HCT116 (cell line): ENCODE measurements around the gene SIK3. TPM values are rescaled to one million over a fixed set of nuclear protein-coding genes. Genes with fewer than 3 reads are reported as not detected.

Experiments used
- ATAC-seq: fragments of 200-7000 bp; cut with Tn5 transposase; 2 replicates; pipeline ENCODE4 v1.9.1; 2020; ENCODE audit warnings: mild to moderate bottlenecking, moderate library complexity
- BruUV-seq: library from RNA; stranded (reverse); fragments of 400-500 nt; replicated peaks from 2 replicates; lab custom pipeline; 2021; lab: Mats Ljungman, UMichigan
- CTCF ChIA-PET: fragments of 300-600 bp; sonication (Branson Sonifier 250); formaldehyde crosslinking; loops from one replicate; lab custom pipeline; 2021; ENCODE audit warnings: antibody characterized with exemption; lab: Charles Lee
- POLR2A ChIA-PET: fragments of 300-600, 350-600 bp; sonication (Branson Sonifier 250); formaldehyde crosslinking; loops from one replicate; lab custom pipeline; 2021; ENCODE audit warnings: antibody characterized with exemption; lab: Charles Lee
- RAD21 ChIA-PET, 2 experiments: fragments of 300-600 bp; sonication (Branson Sonifier 250); formaldehyde crosslinking; loops; one replicate each; lab custom pipeline; 2023; ENCODE audit warnings: low total read pairs in 2 of 2; ENCODE audit not compliant: uncharacterized antibody in 2 of 2, unreplicated experiment in 2 of 2, low non-redundant PET in 1 of 2; lab: Charles Lee
- DNase-seq: peaks from one replicate; pipeline ENCODE4 v3.0.0-alpha.2; 2010; ENCODE audit warnings: low read depth, low spot score
- H2AFZ ChIP-seq: fragments of 200-600 bp; shearing (Covaris generic), sonication (generic); 2 replicates; pipeline ENCODE4 v1.6.1; 2017; ENCODE audit warnings: low read depth, mixed run types, mixed read lengths, antibody characterized with exemption, low read length; ENCODE audit not compliant: poor library complexity, severe bottlenecking
- H3K27ac ChIP-seq: 2 replicates; pipeline ENCODE4 v1.5.1; 2012; ENCODE audit warnings: low read depth, low read length
- H3K27me3 ChIP-seq: fragments of 200-600 bp; sonication (generic); 2 replicates; pipeline ENCODE4 v1.6.1; 2016; ENCODE audit warnings: mixed run types, low read length, mixed read lengths; ENCODE audit not compliant: insufficient read depth
- H3K36me3 ChIP-seq, 2 experiments: fragments of 200-500 bp in 1 of 2; fragments of 200-600 bp in 1 of 2; sonication (Bioruptor generic) in 1 of 2; sonication (generic) in 1 of 2; 2 replicates each; pipeline versions ENCODE4 v1.5.1 to v1.6.1; 2014 to 2016; ENCODE audit warnings: low read length in 2 of 2, inconsistent platforms in 1 of 2, mixed read lengths in 1 of 2, mixed run types in 1 of 2; ENCODE audit not compliant: insufficient read depth in 2 of 2, control insufficient read depth in 1 of 2
- H3K4me1 ChIP-seq, 2 experiments: fragments of 200-600 bp in 1 of 2; sonication (generic) in 1 of 2; 2 replicates each; pipeline versions ENCODE4 v1.5.1 to v1.6.1; 2012 to 2017; ENCODE audit warnings: low read length in 2 of 2, inconsistent platforms in 1 of 2, mild to moderate bottlenecking in 1 of 2, mixed read lengths in 1 of 2, mixed run types in 1 of 2, moderate library complexity in 1 of 2; ENCODE audit not compliant: insufficient read depth in 2 of 2, control insufficient read depth in 1 of 2
- H3K4me2 ChIP-seq: fragments of 200-600 bp; sonication (generic); 2 replicates; pipeline ENCODE4 v1.6.1; 2017; ENCODE audit warnings: mixed run types, low read length, mixed read lengths
- H3K4me3 ChIP-seq, 2 experiments: fragments of 200-600 bp in 1 of 2; sonication (generic) in 1 of 2; replicated peaks in 1 of 2; 2 replicates each; pipeline ENCODE4 v1.5.1; 2011 to 2016; ENCODE audit warnings: low read length in 2 of 2, control low read depth in 1 of 2, low read depth in 1 of 2, mild to moderate bottlenecking in 1 of 2, mixed read lengths in 1 of 2, mixed run types in 1 of 2
- H3K79me2 ChIP-seq: fragments of 200-600 bp; sonication (generic); 2 replicates; pipeline ENCODE4 v1.6.1; 2017; ENCODE audit warnings: mild to moderate bottlenecking, mixed run types, low read length, moderate library complexity, mixed read lengths; ENCODE audit not compliant: insufficient read depth
- H3K9ac ChIP-seq: fragments of 200-600 bp; sonication (generic); 2 replicates; pipeline ENCODE4 v1.6.1; 2016; ENCODE audit warnings: low read length, mixed read lengths
- H3K9me2 ChIP-seq: fragments of 200-600 bp; sonication (generic), shearing (Covaris generic); 2 replicates; pipeline ENCODE4 v1.6.1; 2017; ENCODE audit warnings: mixed run types, mild to moderate bottlenecking, moderate library complexity; ENCODE audit not compliant: insufficient read depth
- H3K9me3 ChIP-seq, 2 experiments: fragments of 200-500 bp in 1 of 2; fragments of 200-600 bp in 1 of 2; sonication (Bioruptor generic) in 1 of 2; sonication (generic) in 1 of 2; 2 replicates each; pipeline ENCODE4 v1.6.1; 2014 to 2017; ENCODE audit warnings: low read length in 2 of 2, mixed read lengths in 2 of 2, inconsistent platforms in 1 of 2, low read depth in 1 of 2, mild to moderate bottlenecking in 1 of 2, mixed run types in 1 of 2, moderate library complexity in 1 of 2; ENCODE audit not compliant: control insufficient read depth in 1 of 2, insufficient read depth in 1 of 2
- H4K20me1 ChIP-seq: fragments of 200-600 bp; sonication (generic), shearing (Covaris generic); 2 replicates; pipeline ENCODE4 v1.6.1; 2017; ENCODE audit warnings: mixed run types, mild to moderate bottlenecking, moderate library complexity; ENCODE audit not compliant: insufficient read depth
- EZH2 ChIP-seq: fragments of 200-600 bp; sonication (generic); IDR thresholded peaks from 2 replicates; pipeline ENCODE4 v1.6.1; 2017; ENCODE audit warnings: antibody characterized with exemption, mixed run types
- EZH2phosphoT487 ChIP-seq: fragments of 200-600 bp; IDR thresholded peaks from 2 replicates; pipeline ENCODE4 v1.6.1; 2018; ENCODE audit warnings: antibody characterized with exemption, borderline replicate concordance
- POLR2A ChIP-seq: IDR thresholded peaks from 2 replicates; pipeline ENCODE4 v1.7.0; 2011; ENCODE audit warnings: borderline replicate concordance; ENCODE audit not compliant: insufficient read depth, insufficient read length; ENCODE audit errors: extremely low read depth
- RAD21 ChIP-seq: IDR thresholded peaks from 2 replicates; pipeline ENCODE4 v1.6.1; 2012; ENCODE audit warnings: low read depth, mild to moderate bottlenecking
- SP1 ChIP-seq: IDR thresholded peaks from 2 replicates; pipeline ENCODE4 v1.6.1; 2012; ENCODE audit warnings: low read depth
- SRF ChIP-seq: IDR thresholded peaks from 2 replicates; pipeline ENCODE4 v1.6.1; 2012; ENCODE audit warnings: low read depth
- TCF7L2 ChIP-seq: IDR thresholded peaks from 2 replicates; pipeline ENCODE4 v1.7.0; 2011; ENCODE audit warnings: borderline replicate concordance, inconsistent platforms; ENCODE audit not compliant: insufficient read depth, insufficient read length; ENCODE audit errors: extremely low read depth
- YY1 ChIP-seq: IDR thresholded peaks from 2 replicates; pipeline ENCODE4 v1.6.1; 2011; ENCODE audit warnings: low read length, low read depth, moderate library complexity, mild to moderate bottlenecking; ENCODE audit not compliant: insufficient replicate concordance; ENCODE audit errors: extremely low read depth
- ZFX ChIP-seq: fragments of 450-650 bp; IDR thresholded peaks from 2 replicates; pipeline ENCODE4 v1.6.1; 2017
- intact Hi-C: fragments of 100-400 bp; cut with micrococcal nuclease; formaldehyde crosslinking; loops from 2 replicates; pipeline ENCODE4 v1.10.0; 2022
- total RNA-seq: library from RNA; stranded (reverse); gene quantifications from one replicate; pipeline ENCODE4 v1.2.1, GENCODE V29; 2021; ENCODE audit not compliant: unreplicated experiment
- TF ChIP-seq, protein P1 (sequence below): IDR thresholded peaks from 2 replicates; pipeline ENCODE4 v1.6.1; 2012
- TF ChIP-seq, protein P2 (sequence below), 3 experiments: fragments of 200-600 bp in 1 of 3; sonication (generic) in 1 of 3; IDR thresholded peaks in 2 of 3; conservative IDR thresholded peaks in 1 of 3; 2 replicates each; pipeline ENCODE4 v1.5.1; 2012 to 2017; ENCODE audit warnings: low read depth in 2 of 3, low read length in 2 of 3, antibody characterized with exemption in 1 of 3, borderline replicate concordance in 1 of 3, control low read depth in 1 of 3, mild to moderate bottlenecking in 1 of 3, mixed read lengths in 1 of 3, mixed run types in 1 of 3, moderate library complexity in 1 of 3; ENCODE audit not compliant: insufficient read depth in 1 of 3
- TF ChIP-seq, protein P3 (sequence below): IDR thresholded peaks from 2 replicates; pipeline ENCODE4 v1.6.1; 2012

The SIK3 gene
- total RNA-seq, 1 experiment from 2014 or later = 21.0 TPM

DNA sequence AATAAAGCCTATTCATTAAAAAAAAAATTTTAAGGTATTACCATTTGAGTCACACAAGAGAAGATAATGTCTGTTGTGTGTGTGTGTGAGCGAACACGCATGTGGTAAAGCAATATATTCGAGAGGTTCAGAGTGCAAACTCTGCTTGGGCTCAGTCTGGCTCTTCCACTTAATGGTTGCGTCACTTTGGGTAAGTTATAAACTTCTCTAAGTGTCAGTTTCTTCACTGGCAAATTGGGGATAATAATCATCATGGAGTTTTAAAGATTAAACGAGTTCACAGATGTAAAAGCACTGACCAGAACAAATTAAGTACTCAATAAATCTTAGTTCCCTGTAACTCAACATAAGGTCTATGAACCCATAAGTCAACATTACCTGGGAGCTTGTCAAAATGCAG, 37.0 kb downstream of the SIK3 start:
- no peaks in the 10 kb centered on the region for H3K9me2 ChIP-seq
- POLR2A ChIA-PET = no interaction called here
- no peak for DNase-seq
- H3K4me1 ChIP-seq = peaks cover 0 to 3% of the 10 kb centered on the region in 2 experiments; a peak in 1 of 4 replicates
- H3K9ac ChIP-seq = no peak overlapping the region
- H2AFZ ChIP-seq = no peak overlapping the region
- H3K27me3 ChIP-seq = no peaks in the 10 kb centered on the region
- no peak overlapping the region for H3K4me2 ChIP-seq
- no peaks in the 10 kb centered on the region for H3K36me3 ChIP-seq
- no peaks in the 10 kb centered on the region for H3K9me3 ChIP-seq
- H3K79me2 ChIP-seq = peaks cover 63% of the 10 kb centered on the region
- H3K27ac ChIP-seq = no peak overlapping the region
- no TSS peak for BruUV-seq
- RAD21 ChIA-PET = no interaction called here
- no peak for ATAC-seq
- intact Hi-C loops = no loop called here
- CTCF ChIA-PET = no interaction called here
- H3K4me3 ChIP-seq = no peak overlapping the region
- no peak for TF ChIP-seq POLR2A
- TF ChIP-seq YY1 = no peak
- TF ChIP-seq SP1 = no peak
- no peak for TF ChIP-seq EZH2phosphoT487
- no peak for TF ChIP-seq SRF
- no peak for TF ChIP-seq TCF7L2
- no peak for TF ChIP-seq EZH2
- TF ChIP-seq RAD21 = no peak
- no peak for TF ChIP-seq ZFX
- TF ChIP-seq, protein P1, sequence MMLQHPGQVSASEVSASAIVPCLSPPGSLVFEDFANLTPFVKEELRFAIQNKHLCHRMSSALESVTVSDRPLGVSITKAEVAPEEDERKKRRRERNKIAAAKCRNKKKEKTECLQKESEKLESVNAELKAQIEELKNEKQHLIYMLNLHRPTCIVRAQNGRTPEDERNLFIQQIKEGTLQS = no peak
- TF ChIP-seq, protein P2, sequence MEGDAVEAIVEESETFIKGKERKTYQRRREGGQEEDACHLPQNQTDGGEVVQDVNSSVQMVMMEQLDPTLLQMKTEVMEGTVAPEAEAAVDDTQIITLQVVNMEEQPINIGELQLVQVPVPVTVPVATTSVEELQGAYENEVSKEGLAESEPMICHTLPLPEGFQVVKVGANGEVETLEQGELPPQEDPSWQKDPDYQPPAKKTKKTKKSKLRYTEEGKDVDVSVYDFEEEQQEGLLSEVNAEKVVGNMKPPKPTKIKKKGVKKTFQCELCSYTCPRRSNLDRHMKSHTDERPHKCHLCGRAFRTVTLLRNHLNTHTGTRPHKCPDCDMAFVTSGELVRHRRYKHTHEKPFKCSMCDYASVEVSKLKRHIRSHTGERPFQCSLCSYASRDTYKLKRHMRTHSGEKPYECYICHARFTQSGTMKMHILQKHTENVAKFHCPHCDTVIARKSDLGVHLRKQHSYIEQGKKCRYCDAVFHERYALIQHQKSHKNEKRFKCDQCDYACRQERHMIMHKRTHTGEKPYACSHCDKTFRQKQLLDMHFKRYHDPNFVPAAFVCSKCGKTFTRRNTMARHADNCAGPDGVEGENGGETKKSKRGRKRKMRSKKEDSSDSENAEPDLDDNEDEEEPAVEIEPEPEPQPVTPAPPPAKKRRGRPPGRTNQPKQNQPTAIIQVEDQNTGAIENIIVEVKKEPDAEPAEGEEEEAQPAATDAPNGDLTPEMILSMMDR (IDR thresholded peaks at IDR 0.05 in 2 of 3, conservative IDR thresholded peaks at IDR 0.05 in 1 of 3; ENCODE audit: borderline replicate concordance in 1 of 3, insufficient read depth in 1 of 3, low read depth in 2 of 3, low read length in 2 of 3) = no peak
- TF ChIP-seq, protein P3, sequence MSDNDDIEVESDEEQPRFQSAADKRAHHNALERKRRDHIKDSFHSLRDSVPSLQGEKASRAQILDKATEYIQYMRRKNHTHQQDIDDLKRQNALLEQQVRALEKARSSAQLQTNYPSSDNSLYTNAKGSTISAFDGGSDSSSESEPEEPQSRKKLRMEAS = no peak
- H4K20me1 ChIP-seq = peaks cover 11% of the 10 kb centered on the region; the same call in 1 of the 2 replicates
